C4-2B (cell line): ENCODE results near the gene KPNA6.

Experiments
- ZFX ChIP-seq: fragments of 450-650 bp; IDR thresholded peaks from 2 replicates; pipeline ENCODE4 v1.6.1; 2017
- TF ChIP-seq, protein P1 (sequence below): fragments of 450-650 bp; conservative IDR thresholded peaks from 2 replicates; pipeline ENCODE4 v1.5.1; 2017; ENCODE audit warnings: mild to moderate bottlenecking

DNA sequence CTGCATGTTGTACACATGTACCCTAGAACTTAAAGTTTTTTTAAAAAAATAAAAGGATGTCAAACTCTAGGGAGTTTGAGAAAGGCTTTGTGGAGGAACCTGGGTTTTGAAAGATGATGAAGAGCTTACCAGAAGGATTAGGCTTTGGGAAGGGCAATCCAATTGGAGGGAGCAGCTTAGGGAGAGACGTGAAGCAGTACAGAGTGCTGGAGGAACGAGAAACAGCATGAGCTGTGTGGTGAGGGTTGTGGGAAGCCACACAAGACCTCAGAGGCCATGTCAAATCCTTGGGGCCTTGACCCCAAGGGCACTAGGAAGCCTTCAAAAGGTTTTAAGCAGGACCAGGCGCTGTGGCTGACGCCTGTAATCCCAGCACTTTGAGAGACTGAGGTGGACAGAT lies 8.4 kb upstream of the KPNA6 start:
- TF ChIP-seq, protein P1, sequence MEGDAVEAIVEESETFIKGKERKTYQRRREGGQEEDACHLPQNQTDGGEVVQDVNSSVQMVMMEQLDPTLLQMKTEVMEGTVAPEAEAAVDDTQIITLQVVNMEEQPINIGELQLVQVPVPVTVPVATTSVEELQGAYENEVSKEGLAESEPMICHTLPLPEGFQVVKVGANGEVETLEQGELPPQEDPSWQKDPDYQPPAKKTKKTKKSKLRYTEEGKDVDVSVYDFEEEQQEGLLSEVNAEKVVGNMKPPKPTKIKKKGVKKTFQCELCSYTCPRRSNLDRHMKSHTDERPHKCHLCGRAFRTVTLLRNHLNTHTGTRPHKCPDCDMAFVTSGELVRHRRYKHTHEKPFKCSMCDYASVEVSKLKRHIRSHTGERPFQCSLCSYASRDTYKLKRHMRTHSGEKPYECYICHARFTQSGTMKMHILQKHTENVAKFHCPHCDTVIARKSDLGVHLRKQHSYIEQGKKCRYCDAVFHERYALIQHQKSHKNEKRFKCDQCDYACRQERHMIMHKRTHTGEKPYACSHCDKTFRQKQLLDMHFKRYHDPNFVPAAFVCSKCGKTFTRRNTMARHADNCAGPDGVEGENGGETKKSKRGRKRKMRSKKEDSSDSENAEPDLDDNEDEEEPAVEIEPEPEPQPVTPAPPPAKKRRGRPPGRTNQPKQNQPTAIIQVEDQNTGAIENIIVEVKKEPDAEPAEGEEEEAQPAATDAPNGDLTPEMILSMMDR: no peak
- no peak for TF ChIP-seq ZFX
